CD8-positive, alpha-beta memory T cell (primary cell): ENCODE data around the gene NRF1. TPM values are rescaled to one million over a fixed set of nuclear protein-coding genes. Genes with fewer than 3 reads are reported as not detected.

Experiments used
- CTCF ChIA-PET: fragments of 350-600 bp; sonication (Branson Sonifier 250); formaldehyde crosslinking; loops from one replicate; lab custom pipeline; 2021; ENCODE audit warnings: antibody characterized with exemption; lab: Charles Lee
- POLR2A ChIA-PET: fragments of 350-600 bp; sonication (Branson Sonifier 250); formaldehyde crosslinking; loops from one replicate; lab custom pipeline; 2021; ENCODE audit warnings: antibody characterized with exemption; lab: Charles Lee
- DNase-seq, 5 donors: peaks; one replicate each; pipeline versions ENCODE4 v3.0.0 to v3.0.0-alpha.2; 2020 to 2022; ENCODE audit warnings: mixed read lengths in 1 of 5
- H3K27ac ChIP-seq: one replicate; pipeline ENCODE4 v1.7.0; 2013; ENCODE audit warnings: low read depth, mild to moderate bottlenecking, low read length, moderate library complexity
- H3K27me3 ChIP-seq: 2 replicates; pipeline ENCODE4 v1.7.0; 2013; ENCODE audit warnings: low read length, mild to moderate bottlenecking; ENCODE audit not compliant: insufficient read depth, poor library complexity, severe bottlenecking
- H3K36me3 ChIP-seq: 2 replicates; pipeline ENCODE4 v1.7.0; 2013; ENCODE audit warnings: mild to moderate bottlenecking, low read length, moderate library complexity; ENCODE audit not compliant: insufficient read depth
- H3K4me1 ChIP-seq: 2 replicates; pipeline ENCODE4 v1.7.0; 2013; ENCODE audit warnings: mild to moderate bottlenecking, low read length, moderate library complexity; ENCODE audit not compliant: insufficient read depth
- H3K4me3 ChIP-seq: 2 replicates; pipeline ENCODE4 v1.7.0; 2013; ENCODE audit warnings: mild to moderate bottlenecking, low read length
- H3K9me3 ChIP-seq: 2 replicates; pipeline ENCODE4 v1.7.0; 2013; ENCODE audit warnings: mild to moderate bottlenecking, low read length
- H3K27ac Mint-ChIP-seq, 8 donors: one replicate each; pipeline ENCODE4 v1.8.0; 2020 to 2021; ENCODE audit warnings: mixed read lengths in 8 of 8, mild to moderate bottlenecking in 6 of 8, inconsistent platforms in 3 of 8, moderate library complexity in 3 of 8
- H3K27me3 Mint-ChIP-seq, 2 donors: one replicate each; pipeline ENCODE4 v1.8.0; 2020 to 2021; ENCODE audit warnings: mixed read lengths in 2 of 2, mild to moderate bottlenecking in 1 of 2, moderate library complexity in 1 of 2
- H3K36me3 Mint-ChIP-seq, 3 donors: one replicate each; pipeline ENCODE4 v1.8.0; 2020 to 2021; ENCODE audit warnings: mixed read lengths in 3 of 3, inconsistent platforms in 1 of 3, mild to moderate bottlenecking in 1 of 3
- H3K4me1 Mint-ChIP-seq, 3 donors: one replicate each; pipeline ENCODE4 v1.8.0; 2020 to 2021; ENCODE audit warnings: mixed read lengths in 3 of 3, inconsistent platforms in 1 of 3, mild to moderate bottlenecking in 1 of 3
- H3K4me3 Mint-ChIP-seq, 7 donors: one replicate each; pipeline ENCODE4 v1.8.0; 2020 to 2021; ENCODE audit warnings: mixed read lengths in 7 of 7, mild to moderate bottlenecking in 6 of 7, moderate library complexity in 4 of 7, inconsistent platforms in 2 of 7
- H3K9me3 Mint-ChIP-seq, 5 donors: one replicate each; pipeline ENCODE4 v1.8.0; 2020 to 2022; ENCODE audit warnings: mixed read lengths in 5 of 5, mild to moderate bottlenecking in 3 of 5, moderate library complexity in 2 of 5, inconsistent platforms in 1 of 5
- polyA plus RNA-seq: library from polyadenylated mRNA; unstranded; fragments of 300-500 nt; fragmentation: Illumina TruSeq; gene quantifications from one replicate; pipeline ENCODE4 v1.2.3, GENCODE V29; 2021
- total RNA-seq, 2 experiments: library from RNA; stranded (reverse); gene quantifications; one replicate each; pipeline ENCODE4 v1.2.3, GENCODE V29; 2021

Gene NRF1
- total and polyA plus RNA-seq, 3 experiments from 2014 or later: 22.6 to 23.7 (median 23.3) TPM

DNA sequence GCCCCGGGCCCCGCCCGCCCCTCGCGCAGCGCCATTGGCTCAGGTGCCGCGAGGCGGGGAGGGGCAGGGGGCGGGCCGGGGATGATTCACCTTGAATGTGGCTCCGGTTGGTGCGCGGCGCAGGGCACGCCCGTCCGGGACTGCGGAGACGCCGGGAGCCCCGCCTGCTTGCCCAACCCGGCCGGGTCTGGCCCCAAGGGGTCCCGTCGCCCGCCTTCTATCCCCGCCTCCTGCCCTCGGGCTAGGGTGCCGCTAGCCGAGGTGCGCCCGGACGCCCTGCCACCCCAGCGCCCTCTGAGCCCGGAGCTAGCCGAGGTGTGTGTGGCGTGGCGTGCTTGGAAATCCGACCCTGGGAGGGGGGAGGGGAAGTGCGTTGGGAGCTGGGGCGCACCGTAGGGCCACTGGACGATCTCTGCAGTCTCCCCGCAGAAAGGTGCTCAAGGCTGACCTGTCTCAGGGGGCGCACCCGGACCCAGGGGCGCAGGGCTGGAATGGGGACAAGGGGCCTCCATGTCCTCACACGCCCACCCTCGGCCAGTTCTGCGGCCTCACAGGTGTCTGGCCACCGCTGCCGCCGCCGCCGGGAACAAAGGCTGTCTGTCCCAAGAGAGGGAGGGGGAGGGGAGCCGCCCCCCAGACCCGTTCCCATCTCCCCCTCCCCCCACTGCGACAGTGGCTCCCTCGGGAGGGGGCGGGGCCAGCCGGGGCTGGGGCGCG is 168.9 kb downstream of the NRF1 start:
- H3K27me3 Mint-ChIP-seq: peaks cover 54 to 56% of the 10 kb centered on the region in 2 donors
- H3K9me3 Mint-ChIP-seq: peaks cover 0 to 3% (median 0%) of the 10 kb centered on the region in 5 donors
- ChIA-PET POLR2A (no interaction called here), CTCF (interaction anchor here (1.4 kb wide), 1 partner anchor 45 kb away, joined by 5 read pairs; no protein-coding TSS in a partner anchor)
- Histone ChIP-seq H3K27me3 (peaks cover 59% of the 10 kb centered on the region), H3K9me3 (no peaks in the 10 kb centered on the region), H3K27ac (peak overlapping the region; percentile 59), H3K4me1 (peaks cover 51% of the 10 kb centered on the region), H3K4me3 (peak overlapping the region; percentile 53), H3K36me3 (no peaks in the 10 kb centered on the region)
- peak; percentile 43 to 73 (median 57) for DNase-seq
- peaks cover 33 to 56% (median 35%) of the 10 kb centered on the region in 3 donors for H3K4me1 Mint-ChIP-seq
- peak overlapping the region; percentile 33 to 77 (median 65) for H3K4me3 Mint-ChIP-seq
- H3K27ac Mint-ChIP-seq: no peak overlapping the region
- H3K36me3 Mint-ChIP-seq: no peaks in the 10 kb centered on the region

DNA sequence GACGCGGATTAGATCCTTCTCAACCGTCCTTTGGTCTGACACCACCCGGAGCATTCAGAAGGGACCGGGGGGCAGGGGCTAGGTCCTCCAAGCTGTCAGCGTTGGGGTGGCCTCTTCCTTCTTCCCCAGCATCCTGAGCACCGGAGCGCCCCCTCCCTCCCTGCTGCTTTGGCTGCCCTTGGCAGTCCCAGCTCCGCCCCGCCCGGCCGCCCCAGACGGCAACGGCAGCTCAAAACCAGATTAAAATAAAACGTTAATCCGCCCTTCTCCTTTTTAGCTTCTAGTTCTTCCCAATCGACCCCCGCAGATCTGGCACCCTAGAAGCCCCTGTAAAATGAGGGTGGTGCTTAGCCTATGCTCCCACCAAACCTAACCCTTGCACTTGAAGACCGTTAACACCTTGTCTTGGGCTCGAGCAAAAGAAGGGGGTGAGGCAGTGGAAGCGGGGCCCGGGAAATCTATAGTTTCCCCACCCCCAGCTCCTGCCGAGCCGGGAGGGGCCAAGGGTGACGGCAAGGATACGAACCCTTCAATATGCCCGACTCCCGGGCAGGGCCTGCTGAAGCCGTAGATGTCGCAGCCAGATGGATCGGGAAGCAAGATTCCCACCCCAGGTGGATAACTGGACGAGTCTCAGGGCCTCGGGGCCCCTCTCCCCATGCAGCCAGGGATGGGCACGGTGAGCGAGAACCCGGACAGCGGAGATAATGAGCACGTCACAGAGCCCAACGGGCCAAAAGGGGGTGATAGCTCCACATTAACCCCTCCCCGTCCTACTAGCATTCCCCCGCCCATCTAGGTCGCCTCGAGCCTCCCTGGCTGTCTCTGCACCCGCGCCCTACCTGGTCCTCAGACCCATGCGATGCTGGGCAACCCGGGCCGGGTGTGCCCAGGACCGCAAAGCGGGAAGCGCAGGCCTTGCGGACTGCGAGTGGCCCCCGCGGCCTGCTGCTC is 169.7 kb downstream of the NRF1 start:
- Histone ChIP-seq H3K4me3 (peak overlapping the region; percentile 53), H3K27ac (peak overlapping the region; percentile 59), H3K4me1 (peaks cover 58% of the 10 kb centered on the region), H3K36me3 (no peaks in the 10 kb centered on the region), H3K9me3 (no peaks in the 10 kb centered on the region), H3K27me3 (peaks cover 61% of the 10 kb centered on the region)
- Mint-ChIP-seq H3K4me3 (peak overlapping the region; percentile 64 to 90 (median 82)), H3K9me3 (peaks cover 0 to 3% (median 0%) of the 10 kb centered on the region in 5 donors), H3K36me3 (no peaks in the 10 kb centered on the region), H3K27ac (peak overlapping the region in 1 of 8 donors; percentile 75), H3K4me1 (peaks cover 39 to 64% (median 41%) of the 10 kb centered on the region in 3 donors), H3K27me3 (peaks cover 59 to 61% of the 10 kb centered on the region in 2 donors)
- POLR2A ChIA-PET: no interaction called here
- CTCF ChIA-PET: interaction anchor here (1.1 to 1.4 kb wide), 2 partner anchors 44 to 229 kb away, joined by 5 read pairs; no protein-coding TSS in a partner anchor
- DNase-seq: peak in 1 of 5 donors; percentile 18

DNA sequence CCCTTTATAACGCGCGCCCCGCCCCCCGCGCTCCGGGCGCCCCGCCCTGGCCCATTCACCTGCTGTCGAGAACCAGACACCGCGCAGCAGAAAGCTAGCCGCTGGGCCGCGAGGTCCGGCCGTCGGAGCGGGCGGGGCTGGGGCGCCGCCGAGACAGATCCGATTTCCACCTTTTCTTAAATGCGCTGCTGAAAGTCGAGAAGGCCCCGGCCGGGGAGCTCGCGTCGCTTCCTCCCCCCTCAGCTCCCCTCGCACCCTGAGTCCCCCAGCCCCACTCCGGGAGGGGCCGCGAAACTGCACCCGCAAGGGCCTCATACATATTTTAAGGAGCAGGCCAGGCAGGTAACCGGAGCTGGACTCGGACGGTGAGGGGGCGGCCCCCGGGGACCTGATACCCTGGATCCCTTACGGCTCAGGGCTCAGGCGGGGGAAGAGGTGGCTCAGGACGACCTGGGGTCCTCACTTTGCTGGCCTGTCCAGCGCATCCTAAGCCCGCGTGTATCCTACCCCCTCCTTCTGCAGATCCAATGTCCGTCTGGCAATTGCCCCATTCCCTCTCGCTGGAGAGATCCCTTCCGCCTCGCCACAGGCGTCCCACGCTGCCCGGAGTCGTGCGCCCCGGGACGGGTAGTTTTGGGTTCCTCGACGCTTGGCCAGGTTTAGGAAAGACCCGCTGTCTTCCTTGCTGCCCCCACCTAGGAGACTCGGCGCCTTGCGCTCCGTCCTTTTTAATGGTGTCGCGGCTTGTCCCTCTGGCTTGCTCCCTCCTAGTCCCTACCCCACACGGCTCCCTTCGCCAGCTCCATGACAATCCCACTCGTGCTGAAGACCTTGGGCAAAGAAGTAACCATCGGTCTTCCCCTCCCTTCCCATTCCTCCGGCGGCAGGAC is 170.7 kb downstream of the NRF1 start:
- no peaks in the 10 kb centered on the region for H3K36me3 ChIP-seq
- H3K27ac ChIP-seq: no peak overlapping the region
- Mint-ChIP-seq H3K27me3 (peaks cover 65 to 66% of the 10 kb centered on the region in 2 donors), H3K27ac (peak overlapping the region in 1 of 8 donors; percentile 15), H3K4me3 (peak overlapping the region; percentile 59 to 90 (median 82)), H3K4me1 (peaks cover 40 to 63% (median 41%) of the 10 kb centered on the region in 3 donors), H3K9me3 (peaks cover 0 to 3% (median 0%) of the 10 kb centered on the region in 5 donors), H3K36me3 (no peaks in the 10 kb centered on the region)
- no peaks in the 10 kb centered on the region for H3K9me3 ChIP-seq
- CTCF ChIA-PET: interaction anchor here (1.1 to 1.4 kb wide), 2 partner anchors 43 to 228 kb away, joined by 5 read pairs; no protein-coding TSS in a partner anchor
- peak overlapping the region; percentile 53 for H3K4me3 ChIP-seq
- peaks cover 58% of the 10 kb centered on the region for H3K4me1 ChIP-seq
- peak in 2 of 5 donors; percentile 8 to 20 for DNase-seq
- H3K27me3 ChIP-seq: peaks cover 65% of the 10 kb centered on the region
- POLR2A ChIA-PET: no interaction called here

DNA sequence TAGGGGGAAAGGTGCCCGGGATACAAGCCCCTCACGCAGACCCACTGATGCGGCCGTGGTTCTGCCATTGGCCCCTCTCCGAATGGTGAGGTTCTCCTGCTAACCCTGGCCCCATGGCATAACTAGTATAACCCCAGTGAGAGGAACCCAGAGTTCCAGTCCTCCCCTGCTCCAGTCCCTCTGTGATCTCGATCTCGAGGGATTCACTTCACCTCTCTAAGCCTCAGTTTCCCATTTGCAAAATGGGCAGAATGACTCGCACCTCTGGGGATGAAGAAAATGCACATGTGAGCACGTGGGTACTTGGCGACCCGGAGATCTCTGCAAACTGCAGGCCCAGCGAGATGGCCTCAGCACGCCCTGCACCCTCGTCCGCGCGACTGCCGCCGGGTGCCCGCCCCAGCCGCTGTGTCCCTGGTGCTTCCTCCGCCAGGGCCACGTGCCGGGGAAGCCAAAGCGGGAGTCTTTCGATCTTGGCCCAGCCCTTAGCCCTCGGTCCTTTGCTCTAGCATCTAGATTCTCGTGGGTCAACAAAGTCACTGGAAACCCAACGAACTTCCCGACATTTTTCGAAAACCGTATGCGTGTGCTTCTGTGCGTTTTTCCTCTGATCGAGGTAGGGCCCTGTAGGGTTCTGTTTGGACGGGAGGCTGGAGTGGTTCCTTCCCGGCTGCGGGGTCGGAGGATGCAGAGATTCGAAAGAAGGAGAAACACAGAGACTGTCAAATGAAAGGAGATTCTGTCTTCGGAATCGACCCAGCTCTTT is 171.5 kb downstream of the NRF1 start:
- H3K4me1 ChIP-seq: peaks cover 58% of the 10 kb centered on the region
- H3K36me3 Mint-ChIP-seq: no peaks in the 10 kb centered on the region
- H3K9me3 Mint-ChIP-seq: peaks cover 0 to 3% (median 0%) of the 10 kb centered on the region in 5 donors
- CTCF ChIA-PET: no interaction called here
- peak overlapping the region; percentile 59 to 71 (median 69) for H3K4me3 Mint-ChIP-seq
- peaks cover 64 to 67% of the 10 kb centered on the region in 2 donors for H3K27me3 Mint-ChIP-seq
- peaks cover 38 to 57% (median 41%) of the 10 kb centered on the region in 3 donors for H3K4me1 Mint-ChIP-seq
- no peaks in the 10 kb centered on the region for H3K36me3 ChIP-seq
- peak overlapping the region in 1 of 8 donors; percentile 20 for H3K27ac Mint-ChIP-seq
- H3K9me3 ChIP-seq: no peaks in the 10 kb centered on the region
- DNase-seq: no peak
- H3K27ac ChIP-seq: no peak overlapping the region
- H3K4me3 ChIP-seq: no peak overlapping the region
- POLR2A ChIA-PET: interaction anchor here (0.7 kb wide), 1 partner anchor 12 kb away, joined by 4 read pairs; no protein-coding TSS in a partner anchor
- peaks cover 63% of the 10 kb centered on the region for H3K27me3 ChIP-seq

DNA sequence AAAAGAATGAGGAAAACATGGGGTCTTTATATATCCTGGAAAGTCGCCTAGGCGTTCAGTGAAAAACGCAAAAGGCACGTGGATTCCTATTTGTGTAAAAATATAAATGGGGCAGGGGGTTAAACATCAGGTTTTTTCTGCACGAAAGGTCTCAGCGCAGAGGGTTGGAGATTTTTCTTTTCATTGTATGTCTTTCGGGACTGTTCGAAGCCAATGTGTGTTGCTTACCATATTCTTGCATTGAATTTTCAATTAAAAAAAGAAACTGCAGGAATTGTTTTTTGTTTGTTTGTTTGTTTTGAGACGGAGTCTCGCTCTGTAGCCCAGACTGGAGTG is 172.0 kb downstream of the NRF1 start:
- ChIA-PET CTCF (no interaction called here), POLR2A (interaction anchor here (0.7 kb wide), 1 partner anchor 11 kb away, joined by 4 read pairs; no protein-coding TSS in a partner anchor)
- Histone ChIP-seq H3K4me1 (peaks cover 58% of the 10 kb centered on the region), H3K4me3 (no peak overlapping the region), H3K9me3 (no peaks in the 10 kb centered on the region), H3K36me3 (no peaks in the 10 kb centered on the region), H3K27me3 (peaks cover 57% of the 10 kb centered on the region), H3K27ac (no peak overlapping the region)
- H3K4me1 Mint-ChIP-seq: peaks cover 36 to 52% (median 41%) of the 10 kb centered on the region in 3 donors
- H3K27ac Mint-ChIP-seq: peak overlapping the region in 1 of 8 donors; percentile 20
- H3K9me3 Mint-ChIP-seq: peaks cover 0 to 3% (median 0%) of the 10 kb centered on the region in 5 donors
- peaks cover 62% of the 10 kb centered on the region in 2 donors for H3K27me3 Mint-ChIP-seq
- H3K4me3 Mint-ChIP-seq: peak overlapping the region; percentile 24 to 71 (median 59)
- no peaks in the 10 kb centered on the region for H3K36me3 Mint-ChIP-seq
- DNase-seq: no peak

DNA sequence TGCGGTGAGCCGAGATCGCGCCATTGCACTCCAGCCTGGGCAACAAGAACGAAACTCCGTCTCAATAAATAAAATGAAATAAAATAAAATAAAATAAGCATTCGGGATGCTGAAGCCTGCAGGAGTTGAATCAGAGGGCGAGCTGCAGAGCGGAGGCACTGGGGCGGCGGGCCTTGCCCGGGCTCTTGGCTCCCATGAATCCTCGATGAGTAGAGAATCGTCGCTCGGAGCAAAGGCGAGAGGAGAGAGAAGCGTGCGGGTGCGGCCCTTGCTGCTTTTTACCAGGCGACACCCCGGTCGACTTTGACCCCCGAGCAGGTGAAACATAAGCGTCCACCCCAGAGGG is 172.9 kb downstream of the NRF1 start:
- Histone ChIP-seq H3K27ac (no peak overlapping the region), H3K4me3 (no peak overlapping the region), H3K9me3 (no peaks in the 10 kb centered on the region), H3K4me1 (peaks cover 52% of the 10 kb centered on the region), H3K27me3 (peaks cover 51% of the 10 kb centered on the region), H3K36me3 (no peaks in the 10 kb centered on the region)
- Mint-ChIP-seq H3K4me1 (peaks cover 36 to 47% (median 41%) of the 10 kb centered on the region in 3 donors), H3K4me3 (peak overlapping the region in 2 of 7 donors; percentile 8 to 63), H3K27me3 (peaks cover 68 to 71% of the 10 kb centered on the region in 2 donors), H3K27ac (no peak overlapping the region), H3K9me3 (peaks cover 0 to 3% (median 0%) of the 10 kb centered on the region in 5 donors), H3K36me3 (no peaks in the 10 kb centered on the region)
- no peak for DNase-seq
- CTCF ChIA-PET: no interaction called here
- POLR2A ChIA-PET: no interaction called here
